SK-N-SH treated with all-trans-retinoic acid at 6 μM for 48 hours (cell line): ENCODE measurements around the gene SLC4A1AP.
"Not testable (repeated sequence)": the region's sequence is repeated elsewhere in the genome, so short reads cannot be mapped to it uniquely, and the experiment has no call there.

Source experiments
- ATAC-seq: fragments of 200-7000 bp; cut with Tn5 transposase; 3 replicates; pipeline ENCODE4 v1.9.1; 2020; ENCODE audit warnings: mild to moderate bottlenecking, moderate library complexity
- ARNTL ChIP-seq: fragments of 450-650 bp; formaldehyde crosslinking; IDR thresholded peaks from 2 replicates; pipeline ENCODE4 v1.5.0; 2020; ENCODE audit warnings: low read depth, mild to moderate bottlenecking, moderate library complexity, borderline replicate concordance
- BACH2 ChIP-seq: fragments of 250-450 bp; sonication (Bioruptor Pico); IDR thresholded peaks from 2 replicates; pipeline ENCODE4 v1.9.0; 2021; ENCODE audit warnings: mild to moderate bottlenecking, borderline replicate concordance
- CREB5 ChIP-seq: fragments of 250-450 bp; sonication (Bioruptor Pico); IDR thresholded peaks from 2 replicates; pipeline ENCODE4 v1.5.1; 2020; ENCODE audit warnings: low read depth, mild to moderate bottlenecking, moderate library complexity
- CSDC2 ChIP-seq: fragments of 250-450 bp; sonication (Bioruptor Pico); IDR thresholded peaks from 2 replicates; pipeline ENCODE4 v1.5.0; 2020; ENCODE audit warnings: mild to moderate bottlenecking, moderate library complexity
- CSRNP3 ChIP-seq: fragments of 250-450 bp; sonication (Bioruptor Pico); IDR thresholded peaks from 2 replicates; pipeline ENCODE4 v1.5.1; 2021; ENCODE audit warnings: mild to moderate bottlenecking, moderate library complexity
- ESRRG ChIP-seq: fragments of 250-450 bp; sonication (Bioruptor Pico); IDR thresholded peaks from 2 replicates; pipeline ENCODE4 v1.6.1; 2021; ENCODE audit warnings: mild to moderate bottlenecking
- GLIS3 ChIP-seq: fragments of 250-450 bp; sonication (Bioruptor Pico); IDR thresholded peaks from 2 replicates; pipeline ENCODE4 v1.5.0; 2020; ENCODE audit warnings: mild to moderate bottlenecking, moderate library complexity
- ISL1 ChIP-seq: fragments of 250-450 bp; sonication (Bioruptor Pico); IDR thresholded peaks from 2 replicates; pipeline ENCODE4 v2.1.2; 2022; ENCODE audit warnings: mild to moderate bottlenecking, moderate library complexity
- OSR1 ChIP-seq: fragments of 250-450 bp; sonication (Bioruptor Pico); IDR thresholded peaks from 2 replicates; pipeline ENCODE4 v1.8.0; 2022; ENCODE audit warnings: moderate library complexity, mild to moderate bottlenecking, inconsistent platforms
- PATZ1 ChIP-seq: fragments of 250-450 bp; sonication (Bioruptor Pico); IDR thresholded peaks from 2 replicates; pipeline ENCODE4 v1.8.0; 2020; ENCODE audit warnings: mild to moderate bottlenecking, moderate library complexity, borderline replicate concordance
- POU6F1 ChIP-seq: fragments of 250-450 bp; sonication (Bioruptor Pico); IDR thresholded peaks from 2 replicates; pipeline ENCODE4 v1.8.0; 2021; ENCODE audit warnings: low read depth, mild to moderate bottlenecking, moderate library complexity, borderline replicate concordance
- PPARA ChIP-seq: fragments of 250-450 bp; sonication (Bioruptor Pico); IDR thresholded peaks from 2 replicates; pipeline ENCODE4 v1.5.0; 2020; ENCODE audit warnings: mild to moderate bottlenecking, borderline replicate concordance
- RARB ChIP-seq: fragments of 250-450 bp; sonication (Bioruptor Pico); IDR thresholded peaks from 2 replicates; pipeline ENCODE4 v1.8.0; 2021; ENCODE audit warnings: mild to moderate bottlenecking, moderate library complexity
- SNAI2 ChIP-seq: fragments of 250-450 bp; sonication (Bioruptor Pico); IDR thresholded peaks from 2 replicates; pipeline ENCODE4 v1.5.0; 2020; ENCODE audit warnings: mild to moderate bottlenecking, moderate library complexity
- TCF4 ChIP-seq: fragments of 250-450 bp; sonication (Bioruptor Pico); IDR thresholded peaks from 2 replicates; pipeline ENCODE4 v1.8.0; 2021; ENCODE audit warnings: mild to moderate bottlenecking, moderate library complexity, borderline replicate concordance
- TOX ChIP-seq: fragments of 250-450 bp; sonication (Bioruptor Pico); IDR thresholded peaks from 2 replicates; pipeline ENCODE4 v1.8.0; 2021; ENCODE audit warnings: mild to moderate bottlenecking, moderate library complexity, borderline replicate concordance
- ZNF565 ChIP-seq: fragments of 450-650 bp; formaldehyde crosslinking; conservative IDR thresholded peaks from 2 replicates; pipeline ENCODE4 v1.5.0; 2020; ENCODE audit warnings: low read depth, mild to moderate bottlenecking, moderate library complexity
- ZNF8 ChIP-seq: fragments of 450-650 bp; formaldehyde crosslinking; IDR thresholded peaks from 2 replicates; pipeline ENCODE4 v1.5.0; 2020; ENCODE audit warnings: mild to moderate bottlenecking, moderate library complexity

SLC4A1AP gene

GRCh38 chr2:27628767-27629709 is 34.7 kb upstream of the SLC4A1AP start, which contains the start of the genes CCDC121 and GPN1:
Gene CCDC121, minus strand, starts transcription at chr2:27629012. Its CDS starts 1,213 bp downstream, at chr2:27627799.
Gene GPN1, plus strand, starts transcription at chr2:27629050. Its CDS starts 9 bp downstream, at chr2:27629059.
- TF ChIP-seq SNAI2 (CRISPR knock-in tag): no peak
- peak; percentile 26; the same call in 1 of the 2 replicates for TF ChIP-seq CREB5 (CRISPR knock-in tag)
- peak; percentile 77 for TF ChIP-seq GLIS3 (CRISPR knock-in tag)
- peak; percentile 93 for ATAC-seq

GRCh38 chr2:27630257-27630656 is 33.4 kb upstream of the SLC4A1AP start:
- not testable (repeated sequence) for ATAC-seq

GRCh38 chr2:27634291-27634690 is 29.4 kb upstream of the SLC4A1AP start:
- ATAC-seq: no peak
- no peak for TF ChIP-seq TCF4 (CRISPR knock-in tag)
- TF ChIP-seq CREB5 (CRISPR knock-in tag): no peak
- TF ChIP-seq PATZ1: no peak
- TF ChIP-seq ARNTL (CRISPR knock-in tag): no peak
- TF ChIP-seq OSR1 (CRISPR knock-in tag): no peak
- no peak for TF ChIP-seq ZNF565
- no peak for TF ChIP-seq ISL1
- no peak for TF ChIP-seq RARB (CRISPR knock-in tag)
- no peak for TF ChIP-seq CSDC2 (CRISPR knock-in tag)
- no peak for TF ChIP-seq SNAI2 (CRISPR knock-in tag)
- TF ChIP-seq POU6F1 (CRISPR knock-in tag): no peak
- TF ChIP-seq ZNF8 (CRISPR knock-in tag): no peak
- TF ChIP-seq BACH2: no peak
- TF ChIP-seq ESRRG (CRISPR knock-in tag): no peak
- TF ChIP-seq CSRNP3 (CRISPR knock-in tag): no peak
- no peak for TF ChIP-seq PPARA (CRISPR knock-in tag)
- no peak for TF ChIP-seq TOX (CRISPR knock-in tag)

- ATAC-seq: no peak
- TF ChIP-seq CSRNP3 (CRISPR knock-in tag) (no peak), RARB (CRISPR knock-in tag) (no peak), SNAI2 (CRISPR knock-in tag) (no peak)
Observed at GRCh38 chr2:27636766-27637165, 26.9 kb upstream of the SLC4A1AP start.
